ENCODE data around the gene TSPAN4. TPM values are rescaled to one million over a fixed set of nuclear protein-coding genes. Genes with fewer than 3 reads are reported as not detected.
A peak's percentile ranks its signal among the peaks of the same experiment; 100 is the strongest.

The TSPAN4 gene
- total RNA-seq, 1 experiment from 2014 or later = 117 TPM

GRCh38 chr11:910044-910588 lies 67.5 kb downstream of the TSPAN4 start:
- no peak for DNase-seq (ENCODE audit: low spot score)

GRCh38 chr11:910589-911030 lies 68.0 kb downstream of the TSPAN4 start, which contains the start of gene CHID1:
TSS of gene CHID1 (minus strand) at chr11:910810. CDS start at chr11:904816, 5,994 bp downstream.
- peak; percentile 73 for DNase-seq (ENCODE audit: low spot score)

GRCh38 chr11:911031-911889 lies 68.6 kb downstream of the TSPAN4 start:
- DNase-seq (ENCODE audit: low spot score) = no peak

GRCh38 chr11:911890-912219 lies 69.2 kb downstream of the TSPAN4 start:
- no peak for DNase-seq (ENCODE audit: low spot score)

GRCh38 chr11:912266-912665 lies 69.6 kb downstream of the TSPAN4 start:
- no peak for DNase-seq (ENCODE audit: low spot score)

GRCh38 chr11:913043-913442 lies 70.4 kb downstream of the TSPAN4 start:
- no peak for DNase-seq (ENCODE audit: low spot score)

GRCh38 chr11:914204-914603 lies 71.6 kb downstream of the TSPAN4 start:
- no peak for DNase-seq (ENCODE audit: low spot score)

GRCh38 chr11:914747-915501 lies 72.3 kb downstream of the TSPAN4 start:
- no peak for DNase-seq (ENCODE audit: low spot score)

Other genes starting within 250 kb of the TSPAN4 start
- 11.7 and 11.9 TPM in 2 replicates for gene IRF7, start 226.9 kb upstream of the TSPAN4 start, total RNA-seq (2014; rRNA removed; shearing (Covaris generic))
- gene CDHR5, start 217.9 kb upstream of the TSPAN4 start, total RNA-seq (2014; rRNA removed; shearing (Covaris generic)) = not detected in 2 replicates
- not detected in 2 replicates for gene SCT, start 215.7 kb upstream of the TSPAN4 start, total RNA-seq (2014; rRNA removed; shearing (Covaris generic))
- gene DRD4, start 205.6 kb upstream of the TSPAN4 start, total RNA-seq (2014; rRNA removed; shearing (Covaris generic)) = not detected in 2 replicates
- 24.9 and 29.9 TPM in 2 replicates for gene DEAF1, start 147.6 kb upstream of the TSPAN4 start, total RNA-seq (2014; rRNA removed; shearing (Covaris generic))
- gene TMEM80, start 147.0 kb upstream of the TSPAN4 start, total RNA-seq (2014; rRNA removed; shearing (Covaris generic)) = 15.8 and 16.4 TPM in 2 replicates
- 0.12 TPM in 1 of 2 replicates, not detected in the other for gene EPS8L2, start 136.6 kb upstream of the TSPAN4 start, total RNA-seq (2014; rRNA removed; shearing (Covaris generic))
- gene TALDO1, start 95.4 kb upstream of the TSPAN4 start, total RNA-seq (2014; rRNA removed; shearing (Covaris generic)) = 600 and 603 TPM in 2 replicates
- gene GATD1, start 65.4 kb upstream of the TSPAN4 start, total RNA-seq (2014; rRNA removed; shearing (Covaris generic)) = 15.5 and 24.8 TPM in 2 replicates
- gene CEND1, start 52.8 kb upstream of the TSPAN4 start, total RNA-seq (2014; rRNA removed; shearing (Covaris generic)) = not detected in 2 replicates
- 19.6 and 35.8 TPM in 2 replicates for gene SLC25A22, start 44.6 kb upstream of the TSPAN4 start, total RNA-seq (2014; rRNA removed; shearing (Covaris generic))
- gene PIDD1, start 37.6 kb upstream of the TSPAN4 start, total RNA-seq (2014; rRNA removed; shearing (Covaris generic)) = 2.2 and 4.2 TPM in 2 replicates
- 1,137 and 1,147 TPM in 2 replicates for gene RPLP2, start 32.9 kb upstream of the TSPAN4 start, total RNA-seq (2014; rRNA removed; shearing (Covaris generic))
- 13.4 and 22.8 TPM in 2 replicates for gene PNPLA2, start 23.9 kb upstream of the TSPAN4 start, total RNA-seq (2014; rRNA removed; shearing (Covaris generic))
- gene CRACR2B, start 14.9 kb upstream of the TSPAN4 start, total RNA-seq (2014; rRNA removed; shearing (Covaris generic)) = not detected in 2 replicates
- 825 and 1,008 TPM in 2 replicates for gene CD151, start 9.9 kb upstream of the TSPAN4 start, total RNA-seq (2014; rRNA removed; shearing (Covaris generic))
- 199 and 210 TPM in 2 replicates for gene POLR2L, start 323 bp upstream of the TSPAN4 start, total RNA-seq (2014; rRNA removed; shearing (Covaris generic))
- gene CHID1, start 68.0 kb downstream of the TSPAN4 start, total RNA-seq (2014; rRNA removed; shearing (Covaris generic)) = 53.1 and 65.1 TPM in 2 replicates
- gene AP2A2, start 83.0 kb downstream of the TSPAN4 start, total RNA-seq (2014; rRNA removed; shearing (Covaris generic)) = 25.1 and 25.3 TPM in 2 replicates
- gene MUC6, start 193.9 kb downstream of the TSPAN4 start, total RNA-seq (2014; rRNA removed; shearing (Covaris generic)) = not detected in 2 replicates
- gene MUC2, start 232.0 kb downstream of the TSPAN4 start, total RNA-seq (2014; rRNA removed; shearing (Covaris generic)) = not detected in 2 replicates